A673 (cell line): Measurements from ENCODE around the gene CFAP141. TPM values are rescaled to one million over a fixed set of nuclear protein-coding genes. Genes with fewer than 3 reads are reported as not detected.
"Not testable (repeated sequence)": the region's sequence is repeated elsewhere in the genome, so short reads cannot be mapped to it uniquely, and the experiment has no call there.

Experiments used
- BruUV-seq: library from RNA; stranded (reverse); fragments of 400-500 nt; replicated peaks from 2 replicates; lab custom pipeline; 2021; lab: Mats Ljungman, UMichigan
- CTCF ChIA-PET: fragments of 300-600 bp; sonication (Branson Sonifier 250); formaldehyde crosslinking; loops from one replicate; lab custom pipeline; 2022; ENCODE audit warnings: antibody characterized with exemption; lab: Charles Lee
- POLR2A ChIA-PET: fragments of 300-600 bp; sonication (Branson Sonifier 250); formaldehyde crosslinking; loops from one replicate; lab custom pipeline; 2022; ENCODE audit warnings: antibody characterized with exemption; ENCODE audit not compliant: low non-redundant PET; lab: Charles Lee
- DNase-seq: peaks from one replicate; pipeline ENCODE4 v3.0.0-alpha.2; 2015; ENCODE audit warnings: low spot score
- H3K27ac ChIP-seq: fragments of 200-600 bp; sonication (generic); 2 replicates; pipeline ENCODE4 v1.5.1; 2016; ENCODE audit warnings: mixed run types, low read depth, mild to moderate bottlenecking, mixed read lengths, antibody characterized with exemption, low read length; ENCODE audit not compliant: poor library complexity, severe bottlenecking
- H3K27me3 ChIP-seq: fragments of 200-600 bp; sonication (generic); replicated peaks from 2 replicates; pipeline ENCODE4 v1.6.1; 2017; ENCODE audit warnings: mixed run types, low read depth, mild to moderate bottlenecking, mixed read lengths, antibody characterized with exemption, low read length; ENCODE audit not compliant: insufficient read depth, poor library complexity
- H3K36me3 ChIP-seq: fragments of 200-600 bp; sonication (generic); 2 replicates; pipeline ENCODE4 v1.6.1; 2016; ENCODE audit warnings: mixed run types, mild to moderate bottlenecking, mixed read lengths, antibody characterized with exemption, low read length; ENCODE audit not compliant: insufficient read depth, poor library complexity, severe bottlenecking
- H3K4me1 ChIP-seq: fragments of 200-600 bp; sonication (generic); 2 replicates; pipeline ENCODE4 v1.6.1; 2017; ENCODE audit warnings: mixed run types, mild to moderate bottlenecking, mixed read lengths, antibody characterized with exemption, low read length; ENCODE audit not compliant: insufficient read depth, poor library complexity, severe bottlenecking
- H3K4me3 ChIP-seq: fragments of 200-600 bp; sonication (generic); 2 replicates; pipeline ENCODE4 v1.5.1; 2016; ENCODE audit warnings: low read depth, mixed run types, mild to moderate bottlenecking, mixed read lengths, low read length; ENCODE audit not compliant: poor library complexity, severe bottlenecking
- H3K9me3 ChIP-seq: fragments of 200-600 bp; sonication (generic); 2 replicates; pipeline ENCODE4 v1.6.1; 2016; ENCODE audit warnings: mixed run types, low read depth, mild to moderate bottlenecking, mixed read lengths, antibody characterized with exemption, low read length; ENCODE audit not compliant: poor library complexity, severe bottlenecking
- EZH2 ChIP-seq: fragments of 200-600 bp; sonication (generic); IDR thresholded peaks from 2 replicates; pipeline ENCODE4 v1.6.1; 2017; ENCODE audit warnings: borderline replicate concordance, low read depth, mild to moderate bottlenecking, mixed read lengths, antibody characterized with exemption, low read length; ENCODE audit not compliant: poor library complexity, severe bottlenecking
- intact Hi-C: fragments of 100-400 bp; cut with micrococcal nuclease; formaldehyde crosslinking; loops from one replicate; pipeline ENCODE4 v1.10.0; 2022; ENCODE audit not compliant: unreplicated experiment
- total RNA-seq: library from RNA; stranded (reverse); gene quantifications from 2 replicates; pipeline ENCODE4 v1.2.3, GENCODE V29; 2021
- TF ChIP-seq, protein P1 (sequence below): fragments of 300-800, 200-600 bp; sonication (generic); conservative IDR thresholded peaks from 2 replicates; pipeline ENCODE4 v1.5.1; 2017; ENCODE audit warnings: low read depth, mild to moderate bottlenecking, antibody characterized with exemption, low read length, moderate library complexity, mixed read lengths

CFAP141 gene
- total RNA-seq, 1 experiment from 2014 or later = not detected

DNA sequence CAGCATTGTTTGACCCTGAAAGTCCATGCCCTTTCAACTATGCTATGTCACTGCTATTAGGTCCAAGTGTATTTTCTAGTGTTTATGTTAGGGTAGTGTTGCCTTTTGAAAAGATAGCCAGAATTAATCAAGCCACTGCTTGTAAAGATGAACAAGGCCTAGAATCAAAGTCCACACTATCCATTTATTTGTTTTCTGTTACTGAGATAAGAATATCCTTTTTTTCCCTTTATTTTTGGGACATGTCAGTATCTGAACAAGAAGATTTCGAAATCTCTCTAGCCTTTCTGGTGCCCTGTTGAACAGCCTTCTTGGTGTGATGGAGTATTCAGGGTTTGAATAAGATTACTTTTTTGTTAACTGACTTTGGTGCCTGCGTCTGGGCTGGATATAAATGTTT is 31.3 kb upstream of the CFAP141 start:
- DNase-seq = no peak
- H3K27ac ChIP-seq = no peak overlapping the region
- POLR2A ChIA-PET = no interaction called here
- BruUV-seq = no TSS peak
- H3K27me3 ChIP-seq = no peaks in the 10 kb centered on the region
- CTCF ChIA-PET = no interaction called here
- intact Hi-C loops = no loop called here
- no peaks in the 10 kb centered on the region for H3K4me1 ChIP-seq
- H3K9me3 ChIP-seq = no peaks in the 10 kb centered on the region
- peaks cover 97% of the 10 kb centered on the region for H3K36me3 ChIP-seq
- no peak for TF ChIP-seq EZH2
- TF ChIP-seq, protein P1, sequence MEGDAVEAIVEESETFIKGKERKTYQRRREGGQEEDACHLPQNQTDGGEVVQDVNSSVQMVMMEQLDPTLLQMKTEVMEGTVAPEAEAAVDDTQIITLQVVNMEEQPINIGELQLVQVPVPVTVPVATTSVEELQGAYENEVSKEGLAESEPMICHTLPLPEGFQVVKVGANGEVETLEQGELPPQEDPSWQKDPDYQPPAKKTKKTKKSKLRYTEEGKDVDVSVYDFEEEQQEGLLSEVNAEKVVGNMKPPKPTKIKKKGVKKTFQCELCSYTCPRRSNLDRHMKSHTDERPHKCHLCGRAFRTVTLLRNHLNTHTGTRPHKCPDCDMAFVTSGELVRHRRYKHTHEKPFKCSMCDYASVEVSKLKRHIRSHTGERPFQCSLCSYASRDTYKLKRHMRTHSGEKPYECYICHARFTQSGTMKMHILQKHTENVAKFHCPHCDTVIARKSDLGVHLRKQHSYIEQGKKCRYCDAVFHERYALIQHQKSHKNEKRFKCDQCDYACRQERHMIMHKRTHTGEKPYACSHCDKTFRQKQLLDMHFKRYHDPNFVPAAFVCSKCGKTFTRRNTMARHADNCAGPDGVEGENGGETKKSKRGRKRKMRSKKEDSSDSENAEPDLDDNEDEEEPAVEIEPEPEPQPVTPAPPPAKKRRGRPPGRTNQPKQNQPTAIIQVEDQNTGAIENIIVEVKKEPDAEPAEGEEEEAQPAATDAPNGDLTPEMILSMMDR = no peak
- no peak overlapping the region for H3K4me3 ChIP-seq

- BruUV-seq = no TSS peak
- Histone ChIP-seq H3K9me3 (no peaks in the 10 kb centered on the region), H3K27ac (no peak overlapping the region), H3K4me1 (no peaks in the 10 kb centered on the region), H3K36me3 (peaks cover 97% of the 10 kb centered on the region), H3K4me3 (no peak overlapping the region), H3K27me3 (no peaks in the 10 kb centered on the region)
- no peak for DNase-seq
- ChIA-PET CTCF (no interaction called here), POLR2A (interaction anchor here (0.7 kb wide), 1 partner anchor 338 kb away, joined by 3 read pairs; no protein-coding TSS in a partner anchor)
- no peak for TF ChIP-seq EZH2
- TF ChIP-seq, protein P1 = no peak
- intact Hi-C loops = no loop called here
These were observed 30.7 kb upstream of the CFAP141 start for GRCh38 chr1:154236855-154237254.

- CTCF ChIA-PET, BruUV-seq: not testable (repeated sequence)
These were observed 27.0 kb upstream of the CFAP141 start for GRCh38 chr1:154233127-154233526.

GRCh38 chr1:154231112-154231511 is 25.0 kb upstream of the CFAP141 start:
- intact Hi-C loops, POLR2A ChIA-PET, BruUV-seq, H3K27ac ChIP-seq, H3K9me3 ChIP-seq, DNase-seq, H3K27me3 ChIP-seq, H3K4me3 ChIP-seq, CTCF ChIA-PET, H3K4me1 ChIP-seq: not testable (repeated sequence)
- H3K36me3 ChIP-seq = peaks cover 99% of the 10 kb centered on the region

More at GRCh38 chr1:154233127-154233526, 27.0 kb upstream of the CFAP141 start:
- intact Hi-C loops, H3K27ac ChIP-seq, H3K9me3 ChIP-seq, POLR2A ChIA-PET, H3K4me1 ChIP-seq, H3K4me3 ChIP-seq, H3K27me3 ChIP-seq, DNase-seq: not testable (repeated sequence)
- peaks cover 99% of the 10 kb centered on the region for H3K36me3 ChIP-seq
